ENCODE measurements around the gene VDAC1. TPM values are rescaled to one million over a fixed set of nuclear protein-coding genes. Genes with fewer than 3 reads are reported as not detected.
"Not testable (repeated sequence)": the region's sequence is repeated elsewhere in the genome, so short reads cannot be mapped to it uniquely, and the experiment has no call there.

Gene VDAC1
- total RNA-seq, 1 donor from 2014 or later: 186 TPM

GRCh38 chr5:133939668-133940067 is 65.1 kb downstream of the VDAC1 start:
- Mint-ChIP-seq H3K27ac (peak overlapping the region; percentile 74), H3K4me3 (no peak overlapping the region), H3K9me3 (peaks cover 8% of the 10 kb centered on the region), H3K36me3 (no peaks in the 10 kb centered on the region), H3K27me3 (peaks cover under 1% of the 10 kb centered on the region), H3K4me1 (ENCODE audit: unreplicated experiment) (peaks cover 32% of the 10 kb centered on the region)
- DNase-seq (ENCODE audit: extremely low spot score, unreplicated experiment): no peak
- TF ChIP-seq, protein P1, sequence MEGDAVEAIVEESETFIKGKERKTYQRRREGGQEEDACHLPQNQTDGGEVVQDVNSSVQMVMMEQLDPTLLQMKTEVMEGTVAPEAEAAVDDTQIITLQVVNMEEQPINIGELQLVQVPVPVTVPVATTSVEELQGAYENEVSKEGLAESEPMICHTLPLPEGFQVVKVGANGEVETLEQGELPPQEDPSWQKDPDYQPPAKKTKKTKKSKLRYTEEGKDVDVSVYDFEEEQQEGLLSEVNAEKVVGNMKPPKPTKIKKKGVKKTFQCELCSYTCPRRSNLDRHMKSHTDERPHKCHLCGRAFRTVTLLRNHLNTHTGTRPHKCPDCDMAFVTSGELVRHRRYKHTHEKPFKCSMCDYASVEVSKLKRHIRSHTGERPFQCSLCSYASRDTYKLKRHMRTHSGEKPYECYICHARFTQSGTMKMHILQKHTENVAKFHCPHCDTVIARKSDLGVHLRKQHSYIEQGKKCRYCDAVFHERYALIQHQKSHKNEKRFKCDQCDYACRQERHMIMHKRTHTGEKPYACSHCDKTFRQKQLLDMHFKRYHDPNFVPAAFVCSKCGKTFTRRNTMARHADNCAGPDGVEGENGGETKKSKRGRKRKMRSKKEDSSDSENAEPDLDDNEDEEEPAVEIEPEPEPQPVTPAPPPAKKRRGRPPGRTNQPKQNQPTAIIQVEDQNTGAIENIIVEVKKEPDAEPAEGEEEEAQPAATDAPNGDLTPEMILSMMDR (conservative IDR thresholded peaks at IDR 0.05): no peak

GRCh38 chr5:133938929-133939328 is 65.8 kb downstream of the VDAC1 start:
- no peaks in the 10 kb centered on the region for H3K36me3 Mint-ChIP-seq
- no peak overlapping the region for H3K4me3 Mint-ChIP-seq
- H3K9me3 Mint-ChIP-seq: peaks cover 8% of the 10 kb centered on the region
- no peak for DNase-seq (ENCODE audit: extremely low spot score, unreplicated experiment)
- peaks cover 4% of the 10 kb centered on the region for H3K27me3 Mint-ChIP-seq
- H3K27ac Mint-ChIP-seq: peak overlapping the region; percentile 74
- TF ChIP-seq, protein P1 (conservative IDR thresholded peaks at IDR 0.05): no peak
- H3K4me1 Mint-ChIP-seq (ENCODE audit: unreplicated experiment): peaks cover 28% of the 10 kb centered on the region

DNA sequence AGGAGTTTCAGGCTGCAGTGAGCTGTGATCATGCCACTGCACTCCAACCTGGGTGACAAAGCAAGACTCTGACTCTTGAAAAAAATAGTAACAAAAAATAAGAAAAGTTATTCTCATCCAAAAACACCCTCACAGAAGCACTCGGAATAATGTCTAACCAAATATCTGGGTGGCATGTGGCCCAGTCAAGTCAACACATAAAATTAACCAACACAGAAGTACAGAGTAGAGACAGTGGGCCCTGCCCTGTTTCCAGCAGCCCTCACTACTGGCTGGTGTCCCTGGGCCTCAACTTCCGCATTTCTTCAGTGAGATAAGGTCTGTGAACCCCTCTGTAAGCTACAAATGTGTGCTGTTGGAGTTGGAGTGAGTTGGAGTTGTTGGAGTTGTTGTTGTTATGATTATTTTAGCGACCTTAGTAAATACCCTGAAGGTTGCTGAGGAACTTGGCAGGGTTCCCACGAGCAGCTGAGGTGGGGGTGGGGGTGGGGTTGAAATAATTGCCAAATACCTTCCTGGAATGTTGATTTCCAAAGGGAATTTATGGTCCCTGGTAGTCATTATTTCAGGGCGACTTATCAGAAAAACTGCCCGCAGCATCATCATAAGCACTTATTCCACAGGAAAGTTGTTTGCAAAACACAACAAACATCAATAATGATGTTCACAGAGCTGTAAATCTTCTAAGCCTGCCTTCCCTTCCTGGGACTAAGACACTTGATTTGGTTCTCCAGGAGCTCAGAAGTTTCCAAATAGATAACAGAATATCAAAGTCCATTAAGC is 66.5 kb downstream of the VDAC1 start:
- no peak for DNase-seq (ENCODE audit: extremely low spot score, unreplicated experiment)
- peak overlapping the region; percentile 74 for H3K27ac Mint-ChIP-seq
- H3K4me3 Mint-ChIP-seq: no peak overlapping the region
- TF ChIP-seq, protein P1 (conservative IDR thresholded peaks at IDR 0.05): no peak
- no peaks in the 10 kb centered on the region for H3K36me3 Mint-ChIP-seq
- peaks cover 8% of the 10 kb centered on the region for H3K9me3 Mint-ChIP-seq
- peaks cover 4% of the 10 kb centered on the region for H3K27me3 Mint-ChIP-seq
- peaks cover 28% of the 10 kb centered on the region for H3K4me1 Mint-ChIP-seq (ENCODE audit: unreplicated experiment)

GRCh38 chr5:133937628-133938027 is 67.1 kb downstream of the VDAC1 start:
- H3K4me3 Mint-ChIP-seq, H3K27ac Mint-ChIP-seq: not testable (repeated sequence)

DNA sequence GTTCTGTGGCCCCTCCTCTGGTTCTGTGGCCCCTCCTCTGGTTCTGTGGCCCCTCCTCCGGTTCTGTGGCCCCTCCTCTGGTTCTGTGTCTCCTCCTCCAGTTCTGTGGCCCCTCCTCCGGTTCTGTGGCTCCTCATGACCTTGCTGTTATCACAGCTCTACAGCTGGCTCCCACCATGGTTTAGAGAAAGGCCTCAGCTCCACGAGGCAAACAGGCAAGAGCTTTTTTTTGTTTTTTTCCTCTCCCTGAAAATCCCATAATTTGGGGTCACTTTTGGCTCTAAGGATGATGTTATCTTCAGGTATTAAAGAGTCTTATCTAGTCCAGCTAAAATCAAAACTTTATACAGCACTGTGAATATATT is 68.1 kb downstream of the VDAC1 start:
- peaks cover 24% of the 10 kb centered on the region for H3K4me1 Mint-ChIP-seq (ENCODE audit: unreplicated experiment)
- DNase-seq (ENCODE audit: extremely low spot score, unreplicated experiment): no peak
- peaks cover 11% of the 10 kb centered on the region for H3K27me3 Mint-ChIP-seq
- H3K9me3 Mint-ChIP-seq: peaks cover 8% of the 10 kb centered on the region
- no peaks in the 10 kb centered on the region for H3K36me3 Mint-ChIP-seq
- TF ChIP-seq, protein P1 (conservative IDR thresholded peaks at IDR 0.05): no peak
- no peak overlapping the region for H3K27ac Mint-ChIP-seq
- no peak overlapping the region for H3K4me3 Mint-ChIP-seq

More at GRCh38 chr5:133937628-133938027, 67.1 kb downstream of the VDAC1 start:
- H3K36me3 Mint-ChIP-seq; H3K27me3 Mint-ChIP-seq; H3K9me3 Mint-ChIP-seq; DNase-seq (ENCODE audit: extremely low spot score, unreplicated experiment): not testable (repeated sequence)
- peaks cover 27% of the 10 kb centered on the region for H3K4me1 Mint-ChIP-seq (ENCODE audit: unreplicated experiment)

DNA sequence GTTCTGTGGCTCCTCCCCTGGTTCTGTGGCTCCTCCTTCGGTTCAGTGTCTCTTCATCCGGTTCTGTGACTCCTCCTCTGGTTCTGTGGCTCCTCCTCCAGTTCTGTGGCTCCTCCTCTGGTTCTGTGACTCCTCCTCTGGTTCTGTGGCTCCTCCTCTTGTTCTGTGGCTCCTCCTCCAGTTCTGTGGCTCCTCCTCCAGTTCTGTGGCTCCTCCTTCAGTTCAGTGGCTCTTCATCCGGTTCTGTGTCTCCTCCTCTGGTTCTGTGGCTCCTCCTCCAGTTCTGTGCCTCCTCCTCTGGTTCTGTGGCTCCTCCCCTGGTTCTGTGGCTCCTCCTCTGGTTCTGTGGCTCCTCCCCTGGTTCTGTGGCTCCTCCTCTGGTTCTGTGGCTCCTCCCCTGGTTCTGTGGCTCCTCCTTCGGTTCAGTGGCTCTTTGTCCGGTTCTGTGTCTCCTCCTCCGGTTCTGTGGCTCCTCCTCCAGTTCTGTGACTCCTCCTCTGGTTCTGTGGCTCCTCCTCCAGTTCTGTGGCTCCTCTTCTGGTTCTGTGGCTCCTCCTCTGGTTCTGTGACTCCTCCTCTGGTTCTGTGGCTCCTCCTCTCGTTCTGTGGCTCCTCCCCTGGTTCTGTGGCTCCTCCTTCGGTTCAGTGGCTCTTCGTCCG is 68.7 kb downstream of the VDAC1 start:
- DNase-seq (ENCODE audit: extremely low spot score, unreplicated experiment); H3K27ac Mint-ChIP-seq: not testable (repeated sequence)

More for the DNA sequence above, 68.7 kb downstream of the VDAC1 start:
- not testable (repeated sequence) for H3K9me3 Mint-ChIP-seq, H3K4me3 Mint-ChIP-seq, H3K36me3 Mint-ChIP-seq
- peaks cover 11% of the 10 kb centered on the region for H3K27me3 Mint-ChIP-seq
- H3K4me1 Mint-ChIP-seq (ENCODE audit: unreplicated experiment): peaks cover 24% of the 10 kb centered on the region
